Muscle layer of duodenum (tissue), 2 donors: ENCODE measurements around the gene TSPAN13.
"Not testable (repeated sequence)": the region's sequence is repeated elsewhere in the genome, so short reads cannot be mapped to it uniquely, and the experiment has no call there.

Experiments
- H3K27ac ChIP-seq: one replicate; pipeline ENCODE4 v1.7.0; 2013; ENCODE audit warnings: mild to moderate bottlenecking, low read length
- H3K27me3 ChIP-seq: one replicate; pipeline ENCODE4 v1.7.0; 2013; ENCODE audit warnings: low read depth, mild to moderate bottlenecking, control low read depth, low read length
- H3K36me3 ChIP-seq, 2 donors: one replicate each; pipeline ENCODE4 v1.7.0; 2013; ENCODE audit warnings: low read length in 2 of 2, control low read depth in 1 of 2, mild to moderate bottlenecking in 1 of 2; ENCODE audit not compliant: insufficient read depth in 2 of 2, control insufficient read depth in 1 of 2
- H3K4me1 ChIP-seq, 2 donors: one replicate each; pipeline ENCODE4 v1.7.0; 2013; ENCODE audit warnings: low read length in 2 of 2, mild to moderate bottlenecking in 2 of 2, control low read depth in 1 of 2, moderate library complexity in 1 of 2; ENCODE audit not compliant: insufficient read depth in 2 of 2, control insufficient read depth in 1 of 2
- H3K4me3 ChIP-seq, 2 donors: one replicate each; pipeline ENCODE4 v1.7.0; 2013; ENCODE audit warnings: low read length in 2 of 2, low read depth in 1 of 2, mild to moderate bottlenecking in 1 of 2
- H3K9me3 ChIP-seq, 2 donors: one replicate each; pipeline ENCODE4 v1.7.0; 2013; ENCODE audit warnings: low read length in 2 of 2, control low read depth in 1 of 2, mild to moderate bottlenecking in 1 of 2; ENCODE audit not compliant: control insufficient read depth in 1 of 2
- donor health status: healthy.

The TSPAN13 gene

DNA sequence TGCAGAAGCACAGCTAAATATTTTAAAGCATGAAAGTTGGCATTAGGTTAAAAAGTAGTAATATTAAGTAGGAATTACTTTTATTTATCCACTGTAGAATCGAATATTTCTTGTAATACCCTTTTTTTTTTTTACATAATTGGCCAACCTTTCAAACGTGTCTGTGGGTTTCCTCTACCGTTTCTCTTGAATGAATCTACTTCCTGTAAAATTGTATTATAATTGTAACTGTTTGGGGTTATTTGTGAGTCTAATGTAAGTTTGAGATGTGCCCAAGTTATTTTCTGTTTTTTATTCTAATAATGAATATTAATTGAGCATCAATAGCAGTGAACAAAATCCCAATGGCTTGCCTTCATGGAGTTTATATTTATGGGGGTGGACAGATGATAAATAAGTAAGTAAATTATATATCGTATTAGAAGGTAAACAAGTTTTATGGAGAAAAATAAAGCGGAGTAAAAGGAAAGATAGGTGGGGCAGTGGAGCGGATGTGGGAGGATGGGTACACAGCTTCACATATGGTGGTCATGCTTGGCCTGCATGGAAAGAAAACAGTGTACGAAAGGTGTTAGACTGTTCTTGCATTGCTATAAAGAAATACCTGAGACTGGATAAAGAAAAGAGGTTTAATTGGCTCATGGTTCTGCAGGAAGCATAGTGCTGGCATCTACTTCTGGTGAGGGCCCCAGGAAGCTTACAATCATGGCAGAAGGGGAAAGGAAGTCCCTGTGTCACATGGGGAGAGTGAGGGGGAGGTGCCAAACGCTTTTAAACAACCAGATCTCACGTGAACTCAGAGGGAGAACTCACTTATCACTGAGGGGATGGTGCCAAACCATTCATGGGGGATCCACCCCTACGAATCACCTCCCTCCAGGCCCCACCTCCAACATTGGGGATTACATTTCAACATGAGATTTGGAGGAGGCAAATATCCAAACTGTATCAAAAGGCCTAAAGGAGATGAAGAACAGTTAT, 5.4 kb downstream of the TSPAN13 start:
- Histone ChIP-seq H3K4me3 (no peak overlapping the region), H3K4me1 (no peaks in the 10 kb centered on the region), H3K36me3 (no peaks in the 10 kb centered on the region), H3K27ac (no peak overlapping the region), H3K9me3 (peaks cover 0 to 4% of the 10 kb centered on the region in 2 donors), H3K27me3 (no peaks in the 10 kb centered on the region)

DNA sequence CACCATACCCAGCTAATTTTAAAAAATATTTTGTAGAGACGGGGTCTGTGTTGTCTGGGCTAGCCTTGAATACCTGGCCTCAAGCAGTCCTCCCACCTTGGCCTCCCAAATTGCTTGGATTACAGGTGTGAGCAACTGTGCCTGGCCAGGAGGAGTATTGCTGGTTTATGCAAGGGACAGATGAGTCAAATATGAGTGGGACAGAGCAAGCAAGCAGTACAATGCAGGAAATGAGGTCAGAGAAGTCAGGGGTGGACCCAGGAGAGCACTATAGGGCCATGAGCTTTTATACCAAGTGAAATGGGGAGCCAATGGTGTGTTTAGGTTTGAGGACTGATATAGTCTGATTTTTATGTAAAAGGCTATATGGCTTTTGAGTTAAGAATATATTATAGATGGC, 6.3 kb downstream of the TSPAN13 start:
- Histone ChIP-seq H3K27me3 (no peaks in the 10 kb centered on the region), H3K9me3 (peaks cover 0 to 4% of the 10 kb centered on the region in 2 donors), H3K4me1 (no peaks in the 10 kb centered on the region), H3K36me3 (no peaks in the 10 kb centered on the region), H3K27ac (no peak overlapping the region), H3K4me3 (no peak overlapping the region)

DNA sequence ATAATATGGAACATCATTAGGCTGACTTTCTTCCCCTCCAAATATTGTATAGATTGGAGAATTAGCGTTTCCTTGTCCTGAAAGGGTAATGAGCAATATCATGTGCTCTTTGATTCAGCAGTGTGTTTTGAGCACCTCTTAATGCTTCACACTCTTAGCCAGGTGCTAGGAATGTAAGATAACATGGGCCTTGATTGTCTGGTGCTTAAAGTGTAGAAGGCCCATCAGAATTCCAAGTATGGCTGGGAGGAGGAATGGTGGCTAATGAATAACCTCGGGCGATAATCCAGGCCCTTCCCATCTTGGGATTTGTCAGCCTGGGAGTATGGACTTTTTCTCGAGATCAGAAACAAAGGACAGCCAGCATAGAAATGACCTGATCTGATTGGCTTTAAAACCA, 8.6 kb downstream of the TSPAN13 start:
- Histone ChIP-seq H3K27ac (no peak overlapping the region), H3K9me3 (peaks cover 0 to 4% of the 10 kb centered on the region in 2 donors), H3K4me3 (no peak overlapping the region), H3K27me3 (no peaks in the 10 kb centered on the region), H3K4me1 (no peaks in the 10 kb centered on the region), H3K36me3 (no peaks in the 10 kb centered on the region)

DNA sequence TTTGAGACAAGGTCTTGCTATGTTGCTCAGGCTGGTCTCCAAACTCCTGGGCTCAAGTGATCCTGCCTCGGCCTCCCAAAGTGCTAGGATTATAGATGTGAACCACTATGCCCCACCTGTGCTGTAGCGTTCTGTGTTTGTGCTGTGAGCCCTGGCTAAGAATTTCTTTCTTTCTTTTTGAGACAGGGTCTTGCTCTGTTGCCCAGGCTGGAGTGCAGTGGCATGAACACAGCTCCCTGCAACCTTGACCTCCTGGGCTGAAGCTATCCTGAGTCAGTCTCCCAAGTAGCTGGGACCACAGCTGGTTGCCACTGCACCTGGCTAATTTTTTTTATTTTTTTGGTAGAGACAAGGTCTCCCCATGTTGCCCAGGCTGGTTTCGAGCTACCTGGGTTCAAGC, 11.4 kb downstream of the TSPAN13 start:
- Histone ChIP-seq H3K27ac (no peak overlapping the region), H3K27me3 (no peaks in the 10 kb centered on the region), H3K36me3 (no peaks in the 10 kb centered on the region), H3K4me1 (no peaks in the 10 kb centered on the region), H3K4me3 (no peak overlapping the region), H3K9me3 (peaks cover 0 to 11% of the 10 kb centered on the region in 2 donors)

DNA sequence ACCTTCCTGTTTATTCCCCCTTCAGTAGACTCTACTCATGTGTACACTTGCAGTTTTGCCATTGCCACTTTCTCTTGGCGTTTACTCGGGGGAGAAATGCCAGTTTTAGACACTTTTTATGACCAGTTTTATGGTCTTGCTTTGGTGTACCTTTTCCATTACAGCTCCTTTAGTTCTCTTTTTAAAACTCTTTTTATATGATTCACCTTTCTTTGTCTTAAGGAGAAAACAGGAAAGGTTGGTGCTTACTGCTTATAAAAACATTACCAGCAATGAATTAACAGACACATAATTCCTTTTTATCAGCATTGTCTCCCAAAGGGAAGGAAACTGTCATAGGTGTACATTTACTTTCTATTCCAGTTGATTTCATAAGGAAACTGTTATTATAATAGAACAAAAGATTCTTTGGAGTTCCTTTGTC, 11.9 kb downstream of the TSPAN13 start:
- Histone ChIP-seq H3K4me3 (no peak overlapping the region), H3K36me3 (no peaks in the 10 kb centered on the region), H3K4me1 (no peaks in the 10 kb centered on the region), H3K27ac (no peak overlapping the region), H3K9me3 (peaks cover 0 to 11% of the 10 kb centered on the region in 2 donors), H3K27me3 (no peaks in the 10 kb centered on the region)

DNA sequence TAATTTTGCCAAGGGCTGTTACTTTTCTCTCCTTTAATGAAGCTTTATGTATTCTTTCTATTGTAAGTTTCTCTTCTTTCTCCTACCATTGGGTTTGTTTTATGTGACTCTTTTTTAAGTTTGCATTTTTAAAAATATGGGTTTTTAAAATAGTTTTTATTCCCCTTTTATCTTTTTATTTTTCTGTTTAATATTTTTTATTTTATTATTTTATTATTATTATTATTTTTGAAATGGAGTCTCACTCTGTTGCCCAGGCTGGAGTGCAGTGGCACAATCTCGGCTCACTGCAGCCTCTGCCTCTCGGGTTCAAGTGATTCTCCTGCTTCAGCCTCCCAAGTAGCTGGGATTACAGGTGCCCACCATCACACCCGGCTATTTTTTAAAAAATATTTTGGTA, 16.4 kb downstream of the TSPAN13 start:
- H3K36me3 ChIP-seq, H3K9me3 ChIP-seq, H3K4me3 ChIP-seq, H3K4me1 ChIP-seq, H3K27me3 ChIP-seq, H3K27ac ChIP-seq: not testable (repeated sequence)

DNA sequence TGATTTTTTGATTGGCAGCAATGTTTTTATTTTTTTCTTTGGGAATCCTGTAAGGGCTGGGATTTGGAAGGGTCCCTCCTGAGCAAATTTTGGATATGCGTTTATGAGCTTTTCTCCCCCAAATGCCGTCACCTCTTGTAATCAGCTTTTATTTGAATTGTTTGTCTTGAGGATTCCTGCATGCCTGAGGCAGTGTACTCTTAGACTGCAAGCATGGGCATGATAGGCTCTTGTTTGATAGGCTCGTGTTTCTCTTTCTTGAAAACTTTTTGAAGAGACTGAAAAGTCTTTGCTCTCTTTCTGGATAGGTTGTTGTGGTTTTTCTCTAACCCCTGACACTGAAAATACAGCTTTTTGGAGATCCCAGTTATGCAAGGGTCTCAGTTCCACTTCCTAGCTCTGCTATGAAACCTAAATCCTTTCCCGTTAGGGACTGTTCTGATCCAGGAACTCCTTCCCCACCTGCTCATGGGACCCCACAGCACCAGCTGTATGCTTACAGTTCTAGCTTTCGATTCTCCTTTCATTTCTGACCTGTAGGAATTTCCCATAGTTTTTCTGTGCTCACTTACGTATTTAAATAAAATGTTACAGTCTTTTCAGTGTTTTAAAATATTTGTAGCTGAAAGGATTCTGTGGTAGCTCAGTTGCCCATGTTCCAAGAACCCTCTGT, 17.2 kb downstream of the TSPAN13 start:
- Histone ChIP-seq H3K4me1 (no peaks in the 10 kb centered on the region), H3K27ac (no peak overlapping the region), H3K4me3 (no peak overlapping the region), H3K27me3 (no peaks in the 10 kb centered on the region), H3K36me3 (no peaks in the 10 kb centered on the region), H3K9me3 (peaks cover 0 to 6% of the 10 kb centered on the region in 2 donors)

DNA sequence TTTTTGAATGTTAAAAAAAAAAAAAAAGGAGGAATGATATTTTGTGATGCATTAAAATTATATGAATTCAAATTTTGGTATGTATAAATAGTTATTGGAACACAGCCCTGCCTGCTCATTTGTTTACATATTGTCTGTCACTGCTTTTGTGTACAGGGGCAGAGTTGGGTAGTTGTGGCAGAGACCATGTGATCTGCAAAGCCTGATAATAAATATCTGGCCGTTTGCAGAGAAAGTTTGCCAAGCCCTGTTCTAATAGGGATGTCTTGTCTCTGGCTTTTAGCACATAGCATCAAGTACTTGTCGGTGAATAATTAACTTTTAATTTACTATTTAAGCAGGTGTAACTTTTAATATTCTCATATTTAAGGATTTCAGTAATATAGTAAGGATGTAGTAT, 19.8 kb downstream of the TSPAN13 start:
- Histone ChIP-seq H3K27ac (no peak overlapping the region), H3K4me3 (no peak overlapping the region), H3K9me3 (peaks cover 0 to 4% of the 10 kb centered on the region in 2 donors)

DNA sequence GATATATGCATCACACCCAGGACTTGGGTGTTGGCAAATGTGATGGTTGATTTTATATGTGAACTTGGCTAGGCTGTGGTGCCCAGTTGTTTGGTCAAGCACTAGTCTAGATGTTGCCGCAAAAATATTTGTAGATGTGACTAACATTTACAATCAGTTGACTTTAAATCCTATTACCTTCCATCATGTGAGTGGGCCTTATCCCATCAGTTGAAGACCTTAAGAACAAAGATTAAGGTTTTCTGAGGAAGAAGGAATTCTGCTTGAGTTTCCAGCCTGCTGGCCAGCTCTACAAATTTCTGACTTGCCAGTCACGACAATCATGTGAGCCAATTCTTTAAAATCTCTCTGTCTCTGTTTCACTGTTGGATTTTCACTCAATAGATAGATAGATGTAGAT, 20.3 kb downstream of the TSPAN13 start:
- Histone ChIP-seq H3K4me1 (no peaks in the 10 kb centered on the region), H3K27ac (no peak overlapping the region), H3K4me3 (no peak overlapping the region), H3K9me3 (no peaks in the 10 kb centered on the region), H3K36me3 (no peaks in the 10 kb centered on the region), H3K27me3 (no peaks in the 10 kb centered on the region)

More for the DNA sequence above, 19.8 kb downstream of the TSPAN13 start:
- H3K36me3 ChIP-seq: no peaks in the 10 kb centered on the region
- no peaks in the 10 kb centered on the region for H3K4me1 ChIP-seq
- H3K27me3 ChIP-seq: no peaks in the 10 kb centered on the region

DNA sequence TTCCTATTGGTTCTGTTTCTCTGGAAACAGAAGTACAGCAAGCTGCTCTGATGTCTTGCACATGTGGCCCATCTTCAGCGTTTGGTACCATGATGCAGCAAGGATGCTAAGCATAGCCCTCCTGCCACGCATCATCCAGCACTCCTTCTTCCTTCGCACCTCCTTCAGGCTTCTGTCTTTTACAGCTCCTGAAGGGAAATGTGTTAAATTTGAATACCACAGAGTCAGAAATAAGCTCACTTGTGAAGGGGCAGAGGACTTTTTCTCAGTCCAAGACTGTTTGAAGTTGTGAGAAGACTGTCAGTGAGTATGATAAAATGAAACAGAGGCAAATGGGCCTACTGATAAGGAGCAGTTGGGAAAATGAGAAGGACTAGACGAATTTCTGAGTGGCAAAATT, 20.7 kb downstream of the TSPAN13 start:
- Histone ChIP-seq H3K27me3 (no peaks in the 10 kb centered on the region), H3K4me3 (no peak overlapping the region), H3K9me3 (no peaks in the 10 kb centered on the region), H3K27ac (no peak overlapping the region), H3K36me3 (no peaks in the 10 kb centered on the region), H3K4me1 (no peaks in the 10 kb centered on the region)

DNA sequence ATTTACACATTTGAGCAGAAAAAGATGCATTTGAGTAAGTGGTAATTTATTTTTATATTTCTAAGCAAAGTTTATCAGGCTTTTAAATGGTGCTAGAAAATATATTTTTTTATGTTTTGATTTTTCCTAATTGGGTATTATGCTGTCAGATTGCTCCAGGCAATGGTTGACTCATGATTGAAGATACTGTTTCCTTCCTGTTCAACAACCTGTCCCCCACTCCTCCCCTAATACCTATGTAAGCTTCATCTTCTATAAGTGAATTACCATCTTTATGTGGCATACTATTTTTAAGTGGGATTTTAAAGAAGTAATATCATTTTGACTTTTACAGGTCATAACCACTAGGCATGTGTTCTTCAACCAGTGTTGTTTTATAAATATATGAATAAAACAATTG, 21.4 kb downstream of the TSPAN13 start:
- H3K36me3 ChIP-seq: no peaks in the 10 kb centered on the region
- no peaks in the 10 kb centered on the region for H3K9me3 ChIP-seq
- no peaks in the 10 kb centered on the region for H3K4me1 ChIP-seq
- no peaks in the 10 kb centered on the region for H3K27me3 ChIP-seq
- no peak overlapping the region for H3K27ac ChIP-seq
- no peak overlapping the region for H3K4me3 ChIP-seq
